NCI-H69 (cell line): ENCODE data around the gene KRTAP5-3.
A peak's percentile ranks its signal among the peaks of the same experiment; 100 is the strongest.
"Not testable (repeated sequence)": the region's sequence is repeated elsewhere in the genome, so short reads cannot be mapped to it uniquely, and the experiment has no call there.

Source experiments
- DNase-seq: peaks from one replicate; lab custom pipeline; 2025; lab: John Stamatoyannopoulos, UW

KRTAP5-3 gene

GRCh38 chr11:1619449-1619848 is 11.2 kb upstream of the KRTAP5-3 start:
- DNase-seq = no peak

GRCh38 chr11:1618231-1618630 is 10.0 kb upstream of the KRTAP5-3 start:
- no peak for DNase-seq

- not testable (repeated sequence) for DNase-seq
Measured at GRCh38 chr11:1607901-1608300, 362 bp downstream of the KRTAP5-3 start.

GRCh38 chr11:1607156-1607845 is 962 bp downstream of the KRTAP5-3 start:
- DNase-seq = not testable (repeated sequence)

- not testable (repeated sequence) for DNase-seq
Measured at GRCh38 chr11:1605923-1606322, 2.3 kb downstream of the KRTAP5-3 start.

GRCh38 chr11:1604711-1605110 is 3.6 kb downstream of the KRTAP5-3 start:
- DNase-seq = no peak

- no peak for DNase-seq
Measured at GRCh38 chr11:1604181-1604580, 4.1 kb downstream of the KRTAP5-3 start.

- DNase-seq = peak; percentile 55
Measured at GRCh38 chr11:1603629-1604028, 4.6 kb downstream of the KRTAP5-3 start.

- DNase-seq = not testable (repeated sequence)
Measured at GRCh38 chr11:1601663-1602062, 6.6 kb downstream of the KRTAP5-3 start.

GRCh38 chr11:1600626-1601025 is 7.6 kb downstream of the KRTAP5-3 start:
- DNase-seq = no peak

- no peak for DNase-seq
Measured at GRCh38 chr11:1598816-1599215, 9.4 kb downstream of the KRTAP5-3 start.

GRCh38 chr11:1598406-1598805 is 9.9 kb downstream of the KRTAP5-3 start:
- DNase-seq = not testable (repeated sequence)

GRCh38 chr11:1597994-1598380 is 10.3 kb downstream of the KRTAP5-3 start, which contains the start of gene KRTAP5-2:
TSS of gene KRTAP5-2 (minus strand) at chr11:1598294. CDS start at chr11:1598250, 44 bp downstream.
- no peak for DNase-seq

GRCh38 chr11:1597331-1597993 is 10.8 kb downstream of the KRTAP5-3 start:
- no peak for DNase-seq

GRCh38 chr11:1596576-1597121 is 11.6 kb downstream of the KRTAP5-3 start:
- DNase-seq = peak; percentile 68

- DNase-seq = not testable (repeated sequence)
Measured at GRCh38 chr11:1595994-1596575, 12.2 kb downstream of the KRTAP5-3 start.

GRCh38 chr11:1592628-1593027 is 15.6 kb downstream of the KRTAP5-3 start:
- DNase-seq = peak; percentile 37

- DNase-seq = no peak
Measured at GRCh38 chr11:1589996-1590395, 18.3 kb downstream of the KRTAP5-3 start.

- DNase-seq = not testable (repeated sequence)
Measured at GRCh38 chr11:1589191-1589963, 18.9 kb downstream of the KRTAP5-3 start.

GRCh38 chr11:1586699-1587098 is 21.6 kb downstream of the KRTAP5-3 start:
- peak; percentile 80 for DNase-seq

GRCh38 chr11:1584661-1585370 is 23.4 kb downstream of the KRTAP5-3 start, which contains the start of gene KRTAP5-1:
TSS of gene KRTAP5-1 (minus strand) at chr11:1585283. CDS start at chr11:1585249, 34 bp downstream.
- not testable (repeated sequence) for DNase-seq
